HepG2 (cell line): ENCODE results near the gene MYH7. TPM values are rescaled to one million over a fixed set of nuclear protein-coding genes. Genes with fewer than 3 reads are reported as not detected.

Source experiments
- ATF5 ChIP-seq: sonication (generic); formaldehyde crosslinking; IDR thresholded peaks from 2 replicates; pipeline ENCODE4 v1.4.0; 2020; ENCODE audit warnings: mild to moderate bottlenecking, low read depth, missing genetic modification reagents
- FOXK2 ChIP-seq: fragments of 450-650 bp; IDR thresholded peaks from 2 replicates; pipeline ENCODE4 v1.6.1; 2016
- HNRNPUL1 ChIP-seq: fragments of 200-400 bp; formaldehyde crosslinking; IDR thresholded peaks from 2 replicates; pipeline ENCODE4 v1.6.1; 2017; ENCODE audit warnings: low read depth, mild to moderate bottlenecking, low read length, moderate library complexity
- KDM5A ChIP-seq: fragments of 200-600 bp; sonication (generic); IDR thresholded peaks from 2 replicates; pipeline ENCODE4 v1.7.0; 2018; ENCODE audit warnings: antibody characterized with exemption, mild to moderate bottlenecking, low read length, borderline replicate concordance
- MATR3 ChIP-seq: sonication (generic); formaldehyde crosslinking; IDR thresholded peaks from 2 replicates; pipeline ENCODE4 v1.4.0; 2020; ENCODE audit warnings: missing genetic modification reagents
- MBNL3 ChIP-seq: fragments of 250-450 bp; sonication (Bioruptor Pico); conservative IDR thresholded peaks from 2 replicates; pipeline ENCODE4 v1.8.0; 2022; ENCODE audit warnings: mild to moderate bottlenecking, inconsistent platforms
- MEIS1 ChIP-seq: sonication (generic); formaldehyde crosslinking; IDR thresholded peaks from 2 replicates; pipeline ENCODE4 v1.9.0; 2021; ENCODE audit warnings: mild to moderate bottlenecking, missing genetic modification reagents, moderate library complexity, borderline replicate concordance
- PRDM10 ChIP-seq: sonication (generic); formaldehyde crosslinking; IDR thresholded peaks from 2 replicates; pipeline ENCODE4 v1.4.0; 2020; ENCODE audit warnings: low read depth, missing genetic modification reagents
- RFXANK ChIP-seq: IDR thresholded peaks from 2 replicates; pipeline ENCODE4 v1.6.1; 2016
- SIN3A ChIP-seq: IDR thresholded peaks from 2 replicates; pipeline ENCODE4 v1.6.1; 2011; ENCODE audit warnings: low read depth, mild to moderate bottlenecking, control low read depth, low read length, borderline replicate concordance
- YY1 ChIP-seq: IDR thresholded peaks from 2 replicates; pipeline ENCODE4 v1.6.1; 2011; ENCODE audit warnings: low read length, low read depth, moderate library complexity, mild to moderate bottlenecking; ENCODE audit not compliant: insufficient read depth, insufficient replicate concordance
- ZBTB39 ChIP-seq: sonication (generic); formaldehyde crosslinking; IDR thresholded peaks from 2 replicates; pipeline ENCODE4 v1.5.0; 2020; ENCODE audit warnings: missing genetic modification reagents
- ZBTB42 ChIP-seq: sonication (generic); formaldehyde crosslinking; IDR thresholded peaks from 2 replicates; pipeline ENCODE4 v1.5.0; 2020; ENCODE audit warnings: mild to moderate bottlenecking, missing genetic modification reagents
- ZNF34 ChIP-seq: sonication (generic); formaldehyde crosslinking; IDR thresholded peaks from 2 replicates; pipeline ENCODE4 v1.4.0; 2020; ENCODE audit warnings: mild to moderate bottlenecking, missing genetic modification reagents, borderline replicate concordance
- ZNF512 ChIP-seq: sonication (generic); formaldehyde crosslinking; IDR thresholded peaks from 2 replicates; pipeline ENCODE4 v1.4.0; 2020; ENCODE audit warnings: mild to moderate bottlenecking, missing genetic modification reagents
- ZNF550 ChIP-seq: sonication (generic); formaldehyde crosslinking; IDR thresholded peaks from 2 replicates; pipeline ENCODE4 v1.4.0; 2020; ENCODE audit warnings: mild to moderate bottlenecking, missing genetic modification reagents, borderline replicate concordance
- ZNF841 ChIP-seq: sonication (generic); formaldehyde crosslinking; IDR thresholded peaks from 2 replicates; pipeline ENCODE4 v1.8.1; 2023; ENCODE audit warnings: missing genetic modification reagents, borderline replicate concordance
- polyA plus RNA-seq, 8 experiments: library from polyadenylated mRNA; depleted of rRNA in 3 of 8; stranded (reverse) in 7 of 8; unstranded in 1 of 8; fragments of >200 nt; fragmentation: Illumina TruSeq in 4 of 8; extraction: Trizol in 4 of 8; gene quantifications; 2 replicates each; pipeline versions ENCODE4 v1.2.1 to v1.2.3, GENCODE V29; 2011 to 2016; ENCODE audit warnings: low read depth in 4 of 8, missing spikeins in 1 of 8, mixed read lengths in 1 of 8; ENCODE audit not compliant: insufficient read depth in 1 of 8
- total RNA-seq, 5 experiments: library from RNA; depleted of rRNA; stranded (reverse); fragments of >200 nt; fragmentation: Illumina TruSeq; extraction: Trizol; gene quantifications; 2 replicates each; pipeline ENCODE4 v1.2.3, GENCODE V29; 2016; ENCODE audit warnings: low read depth in 1 of 5
- TF ChIP-seq, protein P1 (sequence below): sonication (generic); formaldehyde crosslinking; IDR thresholded peaks from 2 replicates; pipeline ENCODE4 v1.4.0; 2020; ENCODE audit warnings: missing genetic modification reagents, borderline replicate concordance
- TF ChIP-seq, protein P2 (sequence below): sonication (generic); formaldehyde crosslinking; IDR thresholded peaks from 2 replicates; pipeline ENCODE4 v1.4.0; 2020; ENCODE audit warnings: mild to moderate bottlenecking, missing genetic modification reagents

The MYH7 gene
- total and polyA plus RNA-seq, 2 of the 13 experiments (the other 11 are each of a cell fraction or from before 2014, with no cell fraction given) = 0.04 TPM; not detected in 1

DNA sequence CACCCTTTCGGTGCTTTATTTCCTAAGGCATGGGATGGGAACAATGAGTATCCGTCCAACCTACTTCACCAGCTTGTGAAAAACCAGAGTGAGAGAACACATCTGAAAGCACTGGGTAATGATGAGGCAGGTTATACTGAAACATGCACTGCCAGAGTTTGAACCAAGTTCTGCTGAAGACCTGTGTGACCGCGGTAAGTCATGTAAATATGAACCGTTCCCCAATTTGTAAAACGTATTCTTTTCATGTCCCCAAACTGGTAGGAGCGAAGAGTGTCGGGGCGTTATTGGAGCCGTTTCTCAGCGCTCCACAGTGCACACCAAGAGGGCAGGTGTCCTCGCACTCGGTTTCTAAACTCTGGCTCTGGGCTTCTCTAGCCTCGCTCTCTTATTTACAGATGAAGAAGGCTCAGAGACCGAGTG is 33.3 kb upstream of the MYH7 start (continued):
- no peak for TF ChIP-seq SIN3A
- TF ChIP-seq ZNF841 (CRISPR knock-in tag) = no peak
- TF ChIP-seq MEIS1 = no peak; the same call in 1 of the 2 replicates
- no peak for TF ChIP-seq FOXK2
- TF ChIP-seq ATF5 = no peak
- TF ChIP-seq ZNF550 = peak; percentile 95; the same call in 1 of the 2 replicates
- TF ChIP-seq MATR3 (CRISPR knock-in tag) = no peak
- TF ChIP-seq, protein P1, sequence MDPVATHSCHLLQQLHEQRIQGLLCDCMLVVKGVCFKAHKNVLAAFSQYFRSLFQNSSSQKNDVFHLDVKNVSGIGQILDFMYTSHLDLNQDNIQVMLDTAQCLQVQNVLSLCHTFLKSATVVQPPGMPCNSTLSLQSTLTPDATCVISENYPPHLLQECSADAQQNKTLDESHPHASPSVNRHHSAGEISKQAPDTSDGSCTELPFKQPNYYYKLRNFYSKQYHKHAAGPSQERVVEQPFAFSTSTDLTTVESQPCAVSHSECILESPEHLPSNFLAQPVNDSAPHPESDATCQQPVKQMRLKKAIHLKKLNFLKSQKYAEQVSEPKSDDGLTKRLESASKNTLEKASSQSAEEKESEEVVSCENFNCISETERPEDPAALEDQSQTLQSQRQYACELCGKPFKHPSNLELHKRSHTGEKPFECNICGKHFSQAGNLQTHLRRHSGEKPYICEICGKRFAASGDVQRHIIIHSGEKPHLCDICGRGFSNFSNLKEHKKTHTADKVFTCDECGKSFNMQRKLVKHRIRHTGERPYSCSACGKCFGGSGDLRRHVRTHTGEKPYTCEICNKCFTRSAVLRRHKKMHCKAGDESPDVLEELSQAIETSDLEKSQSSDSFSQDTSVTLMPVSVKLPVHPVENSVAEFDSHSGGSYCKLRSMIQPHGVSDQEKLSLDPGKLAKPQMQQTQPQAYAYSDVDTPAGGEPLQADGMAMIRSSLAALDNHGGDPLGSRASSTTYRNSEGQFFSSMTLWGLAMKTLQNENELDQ (CRISPR knock-in tag) = peak; percentile 68; the same call in 1 of the 2 replicates
- TF ChIP-seq ZBTB39 (CRISPR knock-in tag) = peak; percentile 15; the same call in 1 of the 2 replicates
- TF ChIP-seq YY1 = no peak
- no peak for TF ChIP-seq RFXANK
- no peak for TF ChIP-seq HNRNPUL1
- TF ChIP-seq ZNF512 (CRISPR knock-in tag) = peak; percentile 61; the same call in 1 of the 2 replicates
- TF ChIP-seq ZBTB42 = peak; percentile 65; the same call in 1 of the 2 replicates
- TF ChIP-seq MBNL3 = 0 out of 2 replicates have a peak, but pooled peaks have one; percentile 74
- no peak for TF ChIP-seq PRDM10 (CRISPR knock-in tag)
- TF ChIP-seq ZNF34 (CRISPR knock-in tag) = no peak
- no peak for TF ChIP-seq KDM5A
- TF ChIP-seq, protein P2, sequence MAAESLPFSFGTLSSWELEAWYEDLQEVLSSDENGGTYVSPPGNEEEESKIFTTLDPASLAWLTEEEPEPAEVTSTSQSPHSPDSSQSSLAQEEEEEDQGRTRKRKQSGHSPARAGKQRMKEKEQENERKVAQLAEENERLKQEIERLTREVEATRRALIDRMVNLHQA (CRISPR knock-in tag) = no peak
